DMS114 treated with DMSO at 0.1 percent for 48 hours (cell line): Measurements from ENCODE around the gene TOX2.

Experiments
- DNase-seq: peaks from one replicate; lab custom pipeline; 2025; ENCODE audit not compliant: unreplicated experiment; lab: John Stamatoyannopoulos, UW

The TOX2 gene

GRCh38 chr20:44016525-44016924 lies 101.9 kb downstream of the TOX2 start:
- no peak for DNase-seq

GRCh38 chr20:44017211-44017610 lies 102.6 kb downstream of the TOX2 start:
- no peak for DNase-seq

GRCh38 chr20:44017905-44018258 lies 103.2 kb downstream of the TOX2 start:
- DNase-seq: no peak

GRCh38 chr20:44018259-44018941 lies 103.7 kb downstream of the TOX2 start:
- no peak for DNase-seq

- no peak for DNase-seq
Measured at GRCh38 chr20:44018942-44019637, 104.4 kb downstream of the TOX2 start.

GRCh38 chr20:44019638-44020335 lies 105.1 kb downstream of the TOX2 start:
- no peak for DNase-seq

- DNase-seq: no peak
Measured at GRCh38 chr20:44020406-44021148, 105.9 kb downstream of the TOX2 start.

GRCh38 chr20:44021186-44021585 lies 106.5 kb downstream of the TOX2 start:
- no peak for DNase-seq

GRCh38 chr20:44021900-44022299 lies 107.2 kb downstream of the TOX2 start:
- no peak for DNase-seq

GRCh38 chr20:44022464-44022863 lies 107.8 kb downstream of the TOX2 start:
- no peak for DNase-seq

- DNase-seq: no peak
Measured at GRCh38 chr20:44023515-44024371, 109.1 kb downstream of the TOX2 start.

- DNase-seq: no peak
Measured at GRCh38 chr20:44024820-44025580, 110.3 kb downstream of the TOX2 start.

GRCh38 chr20:44025756-44026155 lies 111.1 kb downstream of the TOX2 start:
- DNase-seq: no peak

GRCh38 chr20:44026647-44027342 lies 112.1 kb downstream of the TOX2 start:
- DNase-seq: no peak

- no peak for DNase-seq
Measured at GRCh38 chr20:44027343-44028002, 112.8 kb downstream of the TOX2 start.

- DNase-seq: no peak
Measured at GRCh38 chr20:44028003-44028730, 113.5 kb downstream of the TOX2 start.

- no peak for DNase-seq
Measured at GRCh38 chr20:44028868-44029847, 114.5 kb downstream of the TOX2 start.
